CD4-positive, CD25-positive, alpha-beta regulatory T cell (primary cell): ENCODE data around the gene ACOT8. TPM values are rescaled to one million over a fixed set of nuclear protein-coding genes. Genes with fewer than 3 reads are reported as not detected.

Experiments used
- polyA plus RNA-seq, 4 donors: library from polyadenylated mRNA; unstranded; fragments of 300-500 nt; fragmentation: Illumina TruSeq; gene quantifications; one replicate each; pipeline ENCODE4 v1.2.3, GENCODE V29; 2021
- total RNA-seq: library from RNA; stranded (reverse); gene quantifications from one replicate; pipeline ENCODE4 v1.2.3, GENCODE V29; 2022

Gene ACOT8
- total and polyA plus RNA-seq, 5 donors from 2014 or later = 23.9 to 50.6 (median 45.6) TPM

Other genes with a start within 250 kb of the ACOT8 start
- gene WFDC10A, start 227.7 kb downstream of the ACOT8 start, total RNA-seq = not detected
- gene WFDC10A, start 227.7 kb downstream of the ACOT8 start, polyA plus RNA-seq = not detected
- gene WFDC9, start 226.1 kb downstream of the ACOT8 start, total RNA-seq = not detected
- not detected for gene WFDC9, start 226.1 kb downstream of the ACOT8 start, polyA plus RNA-seq
- gene WFDC11, start 187.2 kb downstream of the ACOT8 start, total RNA-seq = not detected
- gene WFDC11, start 187.2 kb downstream of the ACOT8 start, polyA plus RNA-seq = not detected
- not detected for gene WFDC13, start 155.4 kb downstream of the ACOT8 start, total RNA-seq
- gene WFDC13, start 155.4 kb downstream of the ACOT8 start, polyA plus RNA-seq = not detected
- not detected for gene WFDC10B, start 152.4 kb downstream of the ACOT8 start, total RNA-seq
- not detected for gene WFDC10B, start 152.4 kb downstream of the ACOT8 start, polyA plus RNA-seq
- gene SPINT4, start 135.0 kb downstream of the ACOT8 start, total RNA-seq = not detected
- gene SPINT4, start 135.0 kb downstream of the ACOT8 start, polyA plus RNA-seq = not detected
- not detected for gene WFDC3, start 65.5 kb downstream of the ACOT8 start, total RNA-seq
- not detected for gene WFDC3, start 65.5 kb downstream of the ACOT8 start, polyA plus RNA-seq
- gene DNTTIP1, start 65.4 kb downstream of the ACOT8 start, total RNA-seq = 16.4 TPM
- gene DNTTIP1, start 65.4 kb downstream of the ACOT8 start, polyA plus RNA-seq = 10 to 100 TPM; 33.1 to 48.0 (median 45.3) TPM
- gene UBE2C, start 44.7 kb downstream of the ACOT8 start, total RNA-seq = 1.2 TPM
- 1 to 10 TPM; 3.4 to 10.0 (median 5.3) TPM for gene UBE2C, start 44.7 kb downstream of the ACOT8 start, polyA plus RNA-seq
- 1.4 TPM for gene TNNC2, start 30.1 kb downstream of the ACOT8 start, total RNA-seq
- gene TNNC2, start 30.1 kb downstream of the ACOT8 start, polyA plus RNA-seq = 1 to 10 TPM in 1 of 4 donors, under 1 TPM in 2, not detected in 1; 0.49 to 1.5 (median 0.76) TPM
- gene SNX21, start 23.6 kb downstream of the ACOT8 start, total RNA-seq = 1.6 TPM
- gene SNX21, start 23.6 kb downstream of the ACOT8 start, polyA plus RNA-seq = 1 to 10 TPM in 3 of 4 donors, under 1 TPM in 1; 0.94 to 2.5 (median 1.7) TPM
- gene ZSWIM3, start 222 bp upstream of the ACOT8 start, total RNA-seq = 2.0 TPM
- gene ZSWIM3, start 222 bp upstream of the ACOT8 start, polyA plus RNA-seq = 1 to 10 TPM in 3 of 4 donors, under 1 TPM in 1; 0.90 to 4.2 (median 3.1) TPM
- gene ZSWIM1, start 23.8 kb upstream of the ACOT8 start, total RNA-seq = 7.7 TPM
- gene ZSWIM1, start 23.8 kb upstream of the ACOT8 start, polyA plus RNA-seq = 1 to 10 TPM; 1.3 to 4.3 (median 3.0) TPM
- gene SPATA25, start 30.2 kb upstream of the ACOT8 start, total RNA-seq = 0.54 TPM
- gene SPATA25, start 30.2 kb upstream of the ACOT8 start, polyA plus RNA-seq = not detected
- 0.76 TPM for gene NEURL2, start 33.8 kb upstream of the ACOT8 start, total RNA-seq
- gene NEURL2, start 33.8 kb upstream of the ACOT8 start, polyA plus RNA-seq = 1 to 10 TPM; 1.4 to 3.0 (median 2.5) TPM
- gene CTSA, start 33.9 kb upstream of the ACOT8 start, total RNA-seq = 104 TPM
- 100 to 1,000 TPM; 148 to 190 (median 168) TPM for gene CTSA, start 33.9 kb upstream of the ACOT8 start, polyA plus RNA-seq
- 0.67 TPM for gene PLTP, start 54.8 kb upstream of the ACOT8 start, total RNA-seq
- 1 to 10 TPM in 3 of 4 donors, not detected in 1; 2.0 to 4.6 (median 2.3) TPM for gene PLTP, start 54.8 kb upstream of the ACOT8 start, polyA plus RNA-seq
- gene PCIF1, start 77.3 kb upstream of the ACOT8 start, total RNA-seq = 95.3 TPM
- 10 to 100 TPM; 82.0 to 93.6 (median 91.8) TPM for gene PCIF1, start 77.3 kb upstream of the ACOT8 start, polyA plus RNA-seq
- 137 TPM for gene ZNF335, start 114.8 kb upstream of the ACOT8 start, total RNA-seq
- 10 to 100 TPM in 3 of 4 donors, 1 to 10 TPM in 1; 8.2 to 15.1 (median 12.0) TPM for gene ZNF335, start 114.8 kb upstream of the ACOT8 start, polyA plus RNA-seq
- gene MMP9, start 151.5 kb upstream of the ACOT8 start, total RNA-seq = 4.9 TPM
- gene MMP9, start 151.5 kb upstream of the ACOT8 start, polyA plus RNA-seq = not detected
- not detected for gene SLC12A5, start 171.8 kb upstream of the ACOT8 start, total RNA-seq
- not detected for gene SLC12A5, start 171.8 kb upstream of the ACOT8 start, polyA plus RNA-seq
- 20.1 TPM for gene NCOA5, start 232.6 kb upstream of the ACOT8 start, total RNA-seq
- 10 to 100 TPM; 28.9 to 38.5 (median 33.0) TPM for gene NCOA5, start 232.6 kb upstream of the ACOT8 start, polyA plus RNA-seq